Dermis microvascular lymphatic vessel endothelial cell (primary cell): Measurements from ENCODE around the gene GNAT2. TPM values are rescaled to one million over a fixed set of nuclear protein-coding genes. Genes with fewer than 3 reads are reported as not detected.

Experiments
- DNase-seq, 2 donors: peaks; one replicate each; pipeline versions ENCODE4 v3.0.0 to v3.0.0-alpha.2; 2010; ENCODE audit warnings: low read depth in 2 of 2
- total RNA-seq: library from RNA; depleted of rRNA; stranded (reverse); fragments of >200 nt; gene quantifications from 2 replicates; pipeline ENCODE4 v1.2.1, GENCODE V29; 2014

GNAT2 gene
- total RNA-seq, 1 donor from 2014 or later = 0.13 TPM

- DNase-seq = no peak
Measured at GRCh38 chr1:109564194-109564878, 55.1 kb downstream of the GNAT2 start.

GRCh38 chr1:109559995-109560394, 59.4 kb downstream of the GNAT2 start:
- no peak for DNase-seq

GRCh38 chr1:109557520-109557919, 61.9 kb downstream of the GNAT2 start:
- DNase-seq = no peak

- no peak for DNase-seq
Measured at GRCh38 chr1:109556563-109556962, 62.9 kb downstream of the GNAT2 start.

Other genes with a start within 250 kb of the GNAT2 start
- gene SORT1, start 221.7 kb downstream of the GNAT2 start, total RNA-seq = 9.4 and 14.5 TPM in 2 replicates
- gene PSMA5, start 193.2 kb downstream of the GNAT2 start, total RNA-seq = 46.7 and 49.7 TPM in 2 replicates
- gene SYPL2, start 153.1 kb downstream of the GNAT2 start, total RNA-seq = under 0.01 TPM in 1 of 2 replicates, not detected in the other
- 0.90 and 1.3 TPM in 2 replicates for gene ATXN7L2, start 135.7 kb downstream of the GNAT2 start, total RNA-seq
- 3.1 and 4.6 TPM in 2 replicates for gene CYB561D1, start 125.5 kb downstream of the GNAT2 start, total RNA-seq
- gene AMIGO1, start 109.9 kb downstream of the GNAT2 start, total RNA-seq = 0.64 and 1.0 TPM in 2 replicates
- gene GPR61, start 79.7 kb downstream of the GNAT2 start, total RNA-seq = 0.13 TPM in 1 of 2 replicates, not detected in the other
- gene GNAI3, start 71.0 kb downstream of the GNAT2 start, total RNA-seq = 11.4 and 14.9 TPM in 2 replicates
- 24.3 and 37.2 TPM in 2 replicates for gene AMPD2, start 221 bp upstream of the GNAT2 start, total RNA-seq
- gene GSTM4, start 36.5 kb upstream of the GNAT2 start, total RNA-seq = 1.2 and 1.3 TPM in 2 replicates
- 1.3 and 3.0 TPM in 2 replicates for gene GSTM2, start 48.4 kb upstream of the GNAT2 start, total RNA-seq
- gene GSTM1, start 68.2 kb upstream of the GNAT2 start, total RNA-seq = not detected in 2 replicates
- 0.25 TPM in 1 of 2 replicates, not detected in the other for gene GSTM5, start 92.6 kb upstream of the GNAT2 start, total RNA-seq
- 39.4 and 61.2 TPM in 2 replicates for gene GSTM3, start 121.4 kb upstream of the GNAT2 start, total RNA-seq
- not detected in 2 replicates for gene EPS8L3, start 144.3 kb upstream of the GNAT2 start, total RNA-seq